ENCODE results near the gene NPM1.

DNA sequence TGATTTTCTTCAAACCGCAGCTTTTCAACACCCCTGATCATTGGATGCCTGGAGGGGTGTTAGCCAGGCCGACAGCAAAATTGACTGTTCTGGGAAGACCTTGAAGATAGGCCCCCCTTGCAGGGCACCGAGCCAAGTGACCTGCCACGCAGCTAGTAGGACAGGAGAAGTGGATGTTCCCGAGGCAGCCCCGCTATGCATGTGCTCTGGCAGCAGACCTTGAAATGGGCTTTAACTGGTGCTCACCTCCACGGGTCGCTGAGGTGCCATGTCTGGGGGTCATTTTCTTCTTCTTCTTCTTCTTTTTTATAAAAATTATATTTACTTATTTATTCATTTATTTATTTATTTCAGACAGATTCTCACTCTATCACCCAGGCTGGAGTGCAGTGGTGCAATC, 44.4 kb downstream of the NPM1 start:
- TF ChIP-seq EP300 (IDR thresholded peaks at IDR 0.05), result no peak
- TF ChIP-seq, protein P1, sequence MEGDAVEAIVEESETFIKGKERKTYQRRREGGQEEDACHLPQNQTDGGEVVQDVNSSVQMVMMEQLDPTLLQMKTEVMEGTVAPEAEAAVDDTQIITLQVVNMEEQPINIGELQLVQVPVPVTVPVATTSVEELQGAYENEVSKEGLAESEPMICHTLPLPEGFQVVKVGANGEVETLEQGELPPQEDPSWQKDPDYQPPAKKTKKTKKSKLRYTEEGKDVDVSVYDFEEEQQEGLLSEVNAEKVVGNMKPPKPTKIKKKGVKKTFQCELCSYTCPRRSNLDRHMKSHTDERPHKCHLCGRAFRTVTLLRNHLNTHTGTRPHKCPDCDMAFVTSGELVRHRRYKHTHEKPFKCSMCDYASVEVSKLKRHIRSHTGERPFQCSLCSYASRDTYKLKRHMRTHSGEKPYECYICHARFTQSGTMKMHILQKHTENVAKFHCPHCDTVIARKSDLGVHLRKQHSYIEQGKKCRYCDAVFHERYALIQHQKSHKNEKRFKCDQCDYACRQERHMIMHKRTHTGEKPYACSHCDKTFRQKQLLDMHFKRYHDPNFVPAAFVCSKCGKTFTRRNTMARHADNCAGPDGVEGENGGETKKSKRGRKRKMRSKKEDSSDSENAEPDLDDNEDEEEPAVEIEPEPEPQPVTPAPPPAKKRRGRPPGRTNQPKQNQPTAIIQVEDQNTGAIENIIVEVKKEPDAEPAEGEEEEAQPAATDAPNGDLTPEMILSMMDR (IDR thresholded peaks at IDR 0.05), result no peak
